Parathyroid adenoma (tissue), 2 donors: ENCODE results near the gene IGFN1.

Source experiments
- H2AFZ ChIP-seq: fragments of 300-600 bp; sonication (generic); one replicate; pipeline ENCODE4 v1.7.0; 2017; ENCODE audit warnings: antibody characterized with exemption, mild to moderate bottlenecking
- H3K27ac ChIP-seq: fragments of 300-600 bp; sonication (generic); one replicate; pipeline ENCODE4 v1.7.0; 2017
- H3K27me3 ChIP-seq: fragments of 300-600 bp; sonication (generic); one replicate; pipeline ENCODE4 v1.7.0; 2017; ENCODE audit warnings: low read length; ENCODE audit not compliant: control insufficient read depth, insufficient read depth
- H3K36me3 ChIP-seq: fragments of 300-600 bp; sonication (generic); one replicate; pipeline ENCODE4 v1.7.0; 2017; ENCODE audit warnings: low read length; ENCODE audit not compliant: control insufficient read depth, insufficient read depth
- H3K4me1 ChIP-seq: fragments of 300-600 bp; sonication (generic); one replicate; pipeline ENCODE4 v1.7.0; 2017; ENCODE audit warnings: control low read depth
- H3K4me2 ChIP-seq: fragments of 300-600 bp; sonication (generic); one replicate; pipeline ENCODE4 v1.7.0; 2017; ENCODE audit warnings: low read length
- H3K4me3 ChIP-seq: fragments of 300-600 bp; sonication (generic); one replicate; pipeline ENCODE4 v1.7.0; 2017; ENCODE audit warnings: low read depth, low read length
- H3K79me2 ChIP-seq: fragments of 300-600 bp; sonication (generic); one replicate; pipeline ENCODE4 v1.7.0; 2017; ENCODE audit warnings: control low read depth
- H3K9ac ChIP-seq: fragments of 300-600 bp; sonication (generic); one replicate; pipeline ENCODE4 v1.7.0; 2017; ENCODE audit warnings: mild to moderate bottlenecking
- H3K9me3 ChIP-seq: fragments of 300-600 bp; sonication (generic); one replicate; pipeline ENCODE4 v1.7.0; 2017; ENCODE audit warnings: low read length; ENCODE audit not compliant: control insufficient read depth
- CTCF ChIP-seq: fragments of 300-600 bp; sonication (generic); IDR thresholded peaks from one replicate; pipeline ENCODE4 v1.7.0; 2017; ENCODE audit warnings: antibody characterized with exemption, mild to moderate bottlenecking
- donor health status: primary hyperparathyroidism.

Gene IGFN1

GRCh38 chr1:201217851-201218250, 27.2 kb downstream of the IGFN1 start:
- TF ChIP-seq CTCF: no peak

GRCh38 chr1:201218409-201218808, 27.8 kb downstream of the IGFN1 start:
- Histone ChIP-seq H3K4me3 (no peak overlapping the region), H3K9ac (no peak overlapping the region), H3K4me2 (no peak overlapping the region), H3K27ac (no peak overlapping the region), H3K9me3 (no peaks in the 10 kb centered on the region), H3K79me2 (no peaks in the 10 kb centered on the region), H3K4me1 (no peaks in the 10 kb centered on the region), H3K36me3 (no peaks in the 10 kb centered on the region), H3K27me3 (no peaks in the 10 kb centered on the region), H2AFZ (no peak overlapping the region)
- no peak for TF ChIP-seq CTCF

More at GRCh38 chr1:201217851-201218250, 27.2 kb downstream of the IGFN1 start:
- H3K4me1 ChIP-seq: no peaks in the 10 kb centered on the region
- H3K79me2 ChIP-seq: no peaks in the 10 kb centered on the region
- no peaks in the 10 kb centered on the region for H3K9me3 ChIP-seq
- no peak overlapping the region for H3K9ac ChIP-seq
- no peaks in the 10 kb centered on the region for H3K27me3 ChIP-seq
- H2AFZ ChIP-seq: no peak overlapping the region
- H3K4me3 ChIP-seq: no peak overlapping the region
- no peak overlapping the region for H3K4me2 ChIP-seq
- no peaks in the 10 kb centered on the region for H3K36me3 ChIP-seq
- H3K27ac ChIP-seq: no peak overlapping the region

- Histone ChIP-seq H3K4me3 (no peak overlapping the region), H3K27me3 (no peaks in the 10 kb centered on the region), H3K79me2 (no peaks in the 10 kb centered on the region), H3K27ac (no peak overlapping the region), H3K9me3 (no peaks in the 10 kb centered on the region), H3K9ac (no peak overlapping the region), H3K4me2 (no peak overlapping the region), H3K36me3 (no peaks in the 10 kb centered on the region), H3K4me1 (no peaks in the 10 kb centered on the region), H2AFZ (no peak overlapping the region)
- no peak for TF ChIP-seq CTCF
These were observed 29.1 kb downstream of the IGFN1 start for GRCh38 chr1:201219481-201220387.

GRCh38 chr1:201220388-201220715, 29.7 kb downstream of the IGFN1 start:
- no peaks in the 10 kb centered on the region for H3K36me3 ChIP-seq
- H3K4me1 ChIP-seq: no peaks in the 10 kb centered on the region
- H3K27me3 ChIP-seq: no peaks in the 10 kb centered on the region
- H3K9me3 ChIP-seq: no peaks in the 10 kb centered on the region
- H2AFZ ChIP-seq: no peak overlapping the region
- H3K79me2 ChIP-seq: no peaks in the 10 kb centered on the region
- no peak overlapping the region for H3K4me2 ChIP-seq
- H3K4me3 ChIP-seq: no peak overlapping the region
- no peak overlapping the region for H3K27ac ChIP-seq
- TF ChIP-seq CTCF: no peak
- H3K9ac ChIP-seq: no peak overlapping the region
